GM21576 (cell line): ENCODE data around the gene LDHD.
"Not testable (repeated sequence)": the region's sequence is repeated elsewhere in the genome, so short reads cannot be mapped to it uniquely, and the experiment has no call there.

Experiments
- ATAC-seq: cut with Tn5 transposase; IDR thresholded peaks from one replicate; pipeline ENCODE4 v1.9.1; 2021; ENCODE audit warnings: mild to moderate bottlenecking, moderate library complexity; ENCODE audit not compliant: unreplicated experiment

The LDHD gene

DNA sequence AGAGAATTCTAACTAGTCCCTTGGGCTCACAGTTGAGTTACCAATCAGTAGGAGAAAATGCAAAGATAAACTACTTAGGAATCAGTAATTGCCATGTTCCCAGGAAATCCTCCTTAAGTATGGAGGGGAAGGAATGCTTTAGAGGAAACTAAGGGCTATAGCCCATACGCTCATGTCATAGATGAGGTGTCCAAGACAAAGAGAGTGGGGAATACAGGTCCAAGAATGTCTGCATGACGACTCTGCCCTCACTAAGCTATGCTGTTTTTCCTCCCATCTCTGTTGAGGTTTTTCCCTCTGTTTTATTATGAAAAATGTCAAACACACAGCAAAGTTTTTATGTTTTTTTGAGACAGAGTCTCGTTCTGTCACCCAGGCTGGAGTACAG is 16.0 kb downstream of the LDHD start:
- no peak for ATAC-seq

DNA sequence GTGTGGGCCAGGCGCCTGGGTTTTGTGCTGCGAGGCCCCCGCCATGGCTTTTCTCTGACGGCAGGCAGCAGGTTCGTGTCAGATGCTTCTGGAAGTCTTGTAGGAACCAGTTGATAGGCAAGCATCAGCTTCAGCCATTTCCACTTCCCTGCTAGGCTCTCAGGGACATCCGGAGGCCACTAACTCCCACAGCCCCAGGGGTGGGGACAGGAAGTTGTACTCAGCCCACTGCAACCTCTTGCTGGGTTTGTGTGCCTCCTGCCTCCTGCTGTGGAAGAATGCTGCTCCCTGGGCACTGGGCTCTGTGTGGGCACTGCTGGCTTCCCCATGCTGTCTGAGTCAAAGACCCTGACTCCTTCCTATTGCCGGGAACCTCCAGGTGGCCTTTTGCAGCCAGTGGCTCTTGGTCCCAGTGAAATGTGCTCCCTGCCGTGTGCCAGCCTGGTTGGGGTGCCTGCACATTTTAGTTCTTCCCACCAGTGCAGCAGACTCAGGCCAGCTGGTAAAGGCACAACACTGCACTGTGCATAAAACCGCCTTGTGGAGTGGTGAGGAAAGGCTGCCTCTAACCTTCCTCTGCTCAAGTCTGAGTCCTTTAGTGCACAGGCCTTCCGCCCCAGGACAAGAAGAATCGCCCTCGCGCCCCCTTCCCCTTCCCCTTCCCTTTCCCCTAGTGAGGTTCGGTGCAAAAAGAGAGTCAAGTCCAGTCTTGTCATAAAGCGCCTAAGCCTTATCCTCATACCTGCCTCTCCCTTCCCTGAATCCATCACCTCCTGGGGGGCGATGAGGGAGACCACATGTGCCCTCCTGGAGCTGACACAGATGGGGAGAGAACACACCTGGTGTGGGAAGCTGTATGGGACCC is 16.6 kb downstream of the LDHD start:
- peak; percentile 61 for ATAC-seq

DNA sequence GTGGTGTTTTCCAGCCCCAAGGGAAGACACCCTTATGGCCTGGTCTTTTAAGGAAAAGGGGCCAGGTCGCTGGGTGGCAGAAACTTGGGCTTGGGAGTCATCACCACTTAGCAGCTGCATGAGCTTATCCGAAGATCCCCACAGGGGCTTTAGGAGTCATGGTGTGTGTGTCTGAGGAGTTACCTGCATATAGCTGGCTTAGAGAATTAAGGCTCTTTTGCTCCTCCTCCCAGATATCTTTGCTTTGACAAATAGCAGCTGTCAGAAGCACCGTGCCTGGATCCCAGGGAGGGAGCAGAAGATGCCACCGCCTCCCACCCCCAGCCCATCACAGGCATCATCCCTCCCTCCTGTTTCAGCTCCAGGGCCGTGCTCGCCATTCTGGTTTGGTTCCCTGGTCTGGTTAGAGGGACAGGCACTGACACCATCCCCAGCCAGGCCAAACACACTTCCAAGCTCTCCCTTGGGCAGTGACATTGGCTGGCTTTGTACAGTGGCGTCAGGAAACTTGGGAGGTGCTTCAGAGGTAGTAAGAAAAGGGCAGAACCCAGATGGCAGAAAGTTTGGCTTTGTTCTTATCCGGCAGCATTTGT is 17.4 kb downstream of the LDHD start:
- no peak for ATAC-seq

- ATAC-seq: peak; percentile 54
Observed at GRCh38 chr16:75097941-75098901, 18.4 kb downstream of the LDHD start.

DNA sequence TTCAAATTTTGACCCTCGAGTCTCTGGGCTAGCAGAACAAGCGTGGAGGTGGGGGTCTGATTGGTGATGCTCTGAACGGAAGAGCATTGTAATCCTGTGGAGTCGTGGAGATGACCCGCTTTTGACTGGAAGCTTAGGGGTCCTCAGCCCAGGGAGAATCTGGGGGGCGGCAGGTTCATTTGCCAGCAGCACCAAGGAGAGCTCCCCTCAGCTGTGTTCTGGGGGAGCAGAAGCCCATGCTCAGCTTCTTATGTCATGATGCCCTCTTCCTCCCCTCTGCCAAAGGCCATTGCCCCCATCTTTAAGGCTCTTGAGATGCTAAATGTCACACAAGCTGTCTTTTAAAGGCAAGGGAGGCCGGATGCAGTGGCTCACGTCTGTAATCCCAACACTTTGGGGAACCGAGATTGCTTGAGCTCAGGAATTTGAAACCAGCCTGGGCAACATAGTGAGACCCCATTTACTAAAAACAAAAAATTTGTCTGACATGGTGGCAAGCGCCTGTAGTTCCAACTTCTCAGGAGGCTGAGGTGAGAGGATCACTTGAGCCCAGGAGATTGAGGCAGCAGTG is 19.3 kb downstream of the LDHD start:
- ATAC-seq: no peak

DNA sequence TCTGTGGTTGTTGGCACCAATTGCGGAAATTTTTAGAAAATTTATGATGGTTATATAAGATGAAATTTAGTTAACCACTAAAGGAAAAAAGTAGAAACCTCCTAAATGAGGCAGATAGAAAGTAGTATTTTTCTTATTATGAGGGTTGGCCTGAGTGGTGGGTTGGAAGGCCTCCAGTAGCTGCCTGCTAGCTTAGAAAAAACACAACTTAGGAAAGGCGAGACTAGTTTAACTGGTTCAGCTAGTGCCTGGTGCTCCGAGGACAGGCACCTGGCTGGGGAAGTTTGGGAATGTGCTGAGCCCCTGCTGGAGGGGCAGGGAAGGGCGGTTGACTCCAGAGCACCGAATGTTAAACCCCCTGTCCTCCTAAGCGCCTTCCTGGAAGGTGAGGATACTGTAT is 19.9 kb downstream of the LDHD start:
- no peak for ATAC-seq

GRCh38 chr16:75095204-75095621 is 21.4 kb downstream of the LDHD start:
- ATAC-seq: no peak

- no peak for ATAC-seq
Observed at GRCh38 chr16:75093598-75094540, 22.7 kb downstream of the LDHD start.

GRCh38 chr16:75092777-75093176 is 23.8 kb downstream of the LDHD start:
- ATAC-seq: no peak

GRCh38 chr16:75091619-75092018 is 25.0 kb downstream of the LDHD start:
- ATAC-seq: not testable (repeated sequence)

DNA sequence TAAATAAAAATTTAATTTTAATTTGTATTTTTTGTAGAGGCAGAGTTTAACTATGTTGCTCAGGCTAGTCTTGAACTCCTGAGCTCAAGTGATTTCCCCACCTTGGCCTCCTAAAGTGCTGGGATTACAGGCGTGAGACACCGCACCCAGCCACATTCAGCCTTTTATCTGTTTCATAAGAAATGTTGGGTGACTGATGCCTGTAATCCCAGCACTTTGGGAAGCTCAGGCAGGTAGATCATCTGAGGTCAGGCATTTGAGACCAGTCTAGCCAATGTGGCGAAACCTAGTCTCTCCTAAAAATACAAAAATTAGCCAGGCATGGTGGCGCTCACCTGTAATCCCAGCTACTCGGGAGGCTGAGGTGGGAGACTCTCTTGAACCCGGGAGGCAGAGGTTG is 25.7 kb downstream of the LDHD start:
- not testable (repeated sequence) for ATAC-seq

- no peak for ATAC-seq
Observed at GRCh38 chr16:75089486-75090202, 26.9 kb downstream of the LDHD start.

GRCh38 chr16:75088934-75089333 is 27.6 kb downstream of the LDHD start:
- no peak for ATAC-seq

DNA sequence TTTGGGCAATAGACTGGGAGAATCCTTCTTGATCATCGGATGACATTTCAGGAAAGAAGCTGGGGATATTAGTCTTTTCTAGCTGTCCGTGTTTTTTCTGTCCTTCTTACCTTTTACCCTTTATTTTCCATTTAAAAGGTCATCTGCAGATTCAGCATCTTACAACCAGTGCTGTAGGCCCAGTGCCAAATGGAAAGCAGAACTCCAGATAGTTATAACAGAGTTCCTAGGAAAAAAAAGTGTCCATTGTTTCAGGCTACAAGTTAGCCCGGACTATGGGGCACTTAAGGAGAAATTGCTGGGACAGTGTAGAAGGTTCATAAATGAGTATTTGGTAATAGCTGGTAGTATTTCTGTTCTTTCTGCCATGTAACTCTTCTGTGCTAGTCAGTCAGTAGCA is 28.4 kb downstream of the LDHD start:
- ATAC-seq: no peak

DNA sequence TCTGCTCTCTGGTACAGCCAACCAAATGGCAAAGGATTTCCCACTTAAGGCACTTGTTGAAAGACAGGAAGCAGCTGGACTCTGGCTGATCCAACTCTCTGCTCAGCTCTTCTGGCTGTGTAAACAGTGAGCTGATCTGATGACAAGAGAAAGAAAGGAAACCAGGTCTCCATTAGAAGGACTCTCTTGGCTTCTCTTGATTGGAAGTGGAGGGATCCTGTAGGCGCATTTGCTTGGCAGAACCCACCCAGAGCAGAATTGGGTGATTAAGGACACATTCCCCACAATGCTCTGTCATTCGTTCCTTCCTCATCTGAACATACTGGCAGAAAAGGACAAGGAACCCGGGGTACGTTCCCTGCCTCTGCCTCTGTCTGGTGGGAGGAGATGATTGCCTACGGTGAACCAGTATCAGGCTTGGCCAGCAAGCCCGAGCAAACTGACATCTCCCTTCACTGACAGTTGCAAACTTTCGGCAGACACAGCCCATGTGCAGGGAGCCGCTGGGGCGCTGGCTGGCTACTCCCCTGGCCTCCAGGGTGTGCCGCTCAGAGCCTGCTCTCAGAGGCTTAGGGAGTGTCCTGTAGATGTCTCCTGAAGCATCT is 29.1 kb downstream of the LDHD start:
- ATAC-seq: no peak

GRCh38 chr16:75086688-75087374 is 29.7 kb downstream of the LDHD start:
- ATAC-seq: no peak

- ATAC-seq: no peak
Observed at GRCh38 chr16:75086281-75086680, 30.3 kb downstream of the LDHD start.

GRCh38 chr16:75085556-75085955 is 31.0 kb downstream of the LDHD start:
- no peak for ATAC-seq
